IMR-90 (cell line): ENCODE results near the gene CLASRP.

Experiments
- BHLHE40 ChIP-seq: fragments of 150-350 bp; IDR thresholded peaks from 2 replicates; pipeline ENCODE4 v1.6.1; 2016; ENCODE audit warnings: mild to moderate bottlenecking, low read depth, low read length
- CEBPB ChIP-seq: IDR thresholded peaks from 2 replicates; pipeline ENCODE4 v1.6.1; 2012; ENCODE audit warnings: low read depth, low read length, improper control_type of control experiment
- CHD1 ChIP-seq: IDR thresholded peaks from 2 replicates; pipeline ENCODE4 v1.6.1; 2012; ENCODE audit warnings: low read depth, low read length, improper control_type of control experiment
- CTCF ChIP-seq: conservative IDR thresholded peaks from 2 replicates; pipeline ENCODE4 v1.5.1; 2012; ENCODE audit warnings: mild to moderate bottlenecking, low read depth, low read length, improper control_type of control experiment
- ELK1 ChIP-seq: fragments of 150-350 bp; IDR thresholded peaks from 2 replicates; pipeline ENCODE4 v1.6.1; 2016; ENCODE audit warnings: low read depth, mild to moderate bottlenecking, low read length, moderate library complexity, borderline replicate concordance
- FOS ChIP-seq: fragments of 150-350 bp; IDR thresholded peaks from 2 replicates; pipeline ENCODE4 v1.6.1; 2016; ENCODE audit warnings: low read depth, low read length
- MAFK ChIP-seq: IDR thresholded peaks from 2 replicates; pipeline ENCODE4 v1.6.1; 2012; ENCODE audit warnings: low read depth, low read length, improper control_type of control experiment
- MAZ ChIP-seq: IDR thresholded peaks from 2 replicates; pipeline ENCODE4 v1.6.1; 2012; ENCODE audit warnings: low read depth, mild to moderate bottlenecking, low read length, improper control_type of control experiment, moderate library complexity, borderline replicate concordance
- POLR2A ChIP-seq: IDR thresholded peaks from 2 replicates; pipeline ENCODE4 v1.6.1; 2012; ENCODE audit warnings: mild to moderate bottlenecking, low read depth, low read length
- RAD21 ChIP-seq: IDR thresholded peaks from 2 replicates; pipeline ENCODE4 v1.6.1; 2012; ENCODE audit warnings: low read length, improper control_type of control experiment
- RCOR1 ChIP-seq: IDR thresholded peaks from 2 replicates; pipeline ENCODE4 v1.6.1; 2012; ENCODE audit warnings: mild to moderate bottlenecking, low read length, improper control_type of control experiment; ENCODE audit not compliant: insufficient replicate concordance
- RFX5 ChIP-seq: IDR thresholded peaks from 2 replicates; pipeline ENCODE4 v1.8.0; 2012; ENCODE audit warnings: low read depth, mild to moderate bottlenecking, low read length, moderate library complexity
- SMC3 ChIP-seq: fragments of 150-350 bp; IDR thresholded peaks from 2 replicates; pipeline ENCODE4 v1.6.1; 2016; ENCODE audit warnings: low read depth, mild to moderate bottlenecking, antibody characterized with exemption, low read length, moderate library complexity
- USF2 ChIP-seq: fragments of 150-350 bp; IDR thresholded peaks from 2 replicates; pipeline ENCODE4 v1.6.1; 2017; ENCODE audit warnings: mild to moderate bottlenecking, antibody characterized with exemption, low read length, low read depth

GRCh38 chr19:44993926-44994537 lies 44.8 kb upstream of the CLASRP start:
- TF ChIP-seq USF2 (no peak), CTCF (no peak), POLR2A (no peak), MAFK (no peak), SMC3 (no peak), RAD21 (no peak), FOS (no peak), CEBPB (no peak), RCOR1 (no peak), ELK1 (no peak), MAZ (no peak), BHLHE40 (no peak), CHD1 (no peak), RFX5 (no peak)
